Endothelial cell of umbilical vein (primary cell): ENCODE data around the gene METTL16. TPM values are rescaled to one million over a fixed set of nuclear protein-coding genes. Genes with fewer than 3 reads are reported as not detected.

Experiments
- BruUV-seq: library from RNA; stranded (reverse); fragments of 400-500 nt; replicated peaks from 2 replicates; lab custom pipeline; 2021; lab: Mats Ljungman, UMichigan
- CTCF ChIA-PET: fragments of 300-600, 350-600 bp; sonication (Branson Sonifier 250); formaldehyde crosslinking; loops from one replicate; lab custom pipeline; 2021; ENCODE audit warnings: antibody characterized with exemption, inconsistent platforms; lab: Charles Lee
- POLR2A ChIA-PET: fragments of 300-600, 350-600 bp; sonication (Branson Sonifier 250); formaldehyde crosslinking; loops from one replicate; lab custom pipeline; 2021; ENCODE audit warnings: antibody characterized with exemption, inconsistent platforms; lab: Charles Lee
- DNase-seq: peaks from one replicate; pipeline ENCODE4 v3.0.0-alpha.2; 2011; ENCODE audit warnings: low read depth, low spot score
- FAIRE-seq: peaks from 2 replicates; lab custom pipeline; 2011; peaks lifted over from hg19 to GRCh38; lab: Jason Lieb, UNC
- H2AFZ ChIP-seq: 2 replicates; pipeline ENCODE4 v1.6.0; 2012; ENCODE audit warnings: low read depth, low read length, control low read depth, inconsistent platforms
- H3K27ac ChIP-seq: 2 replicates; pipeline ENCODE4 v1.5.1; 2011; ENCODE audit warnings: low read depth, mild to moderate bottlenecking, control low read depth, low read length, moderate library complexity; ENCODE audit not compliant: insufficient read depth
- H3K27me3 ChIP-seq, 2 experiments: 2 replicates each; pipeline versions ENCODE4 v1.6.0 to v1.6.1; 2011; ENCODE audit warnings: low read length in 2 of 2, mixed read lengths in 1 of 2; ENCODE audit not compliant: control insufficient read depth in 2 of 2, insufficient read depth in 2 of 2
- H3K36me3 ChIP-seq, 2 experiments: 2 replicates in 1 of 2; 3 replicates in 1 of 2; pipeline ENCODE4 v1.5.1; 2011; ENCODE audit warnings: low read length in 2 of 2, mild to moderate bottlenecking in 1 of 2, moderate library complexity in 1 of 2; ENCODE audit not compliant: control insufficient read depth in 2 of 2, insufficient read depth in 2 of 2; ENCODE audit errors: extremely low read depth in 1 of 2
- H3K4me1 ChIP-seq: 3 replicates; pipeline ENCODE4 v1.5.1; 2011; ENCODE audit warnings: mild to moderate bottlenecking, low read length; ENCODE audit not compliant: control insufficient read depth, insufficient read depth; ENCODE audit errors: extremely low read depth
- H3K4me2 ChIP-seq: 2 replicates; pipeline ENCODE4 v1.6.1; 2011; ENCODE audit warnings: low read length, control low read depth, mixed read lengths; ENCODE audit not compliant: insufficient read depth
- H3K4me3 ChIP-seq, 3 experiments: fragments of 200-600 bp in 1 of 3; sonication (generic), shearing (Covaris generic) in 1 of 3; replicated peaks in 1 of 3; 2 replicates each; pipeline ENCODE4 v1.5.1; 2011 to 2016; ENCODE audit warnings: control low read depth in 3 of 3, low read length in 3 of 3, mild to moderate bottlenecking in 2 of 3, inconsistent platforms in 1 of 3, low read depth in 1 of 3, moderate library complexity in 1 of 3; ENCODE audit not compliant: insufficient read depth in 1 of 3
- H3K79me2 ChIP-seq: 2 replicates; pipeline ENCODE4 v1.6.0; 2012; ENCODE audit warnings: low read length, inconsistent platforms; ENCODE audit not compliant: control insufficient read depth, insufficient read depth
- H3K9ac ChIP-seq: replicated peaks from 2 replicates; pipeline ENCODE3; 2011; ENCODE audit warnings: low read length, control low read depth; ENCODE audit not compliant: insufficient read depth; ENCODE audit errors: extremely low read depth
- H3K9me1 ChIP-seq: replicated peaks from 3 replicates; pipeline ENCODE4 v1.6.0; 2011; ENCODE audit warnings: mild to moderate bottlenecking, low read length; ENCODE audit not compliant: control insufficient read depth, insufficient read depth; ENCODE audit errors: extremely low read depth
- H3K9me3 ChIP-seq: replicated peaks from 2 replicates; pipeline ENCODE4 v1.5.1; 2012; ENCODE audit warnings: low read length, inconsistent platforms; ENCODE audit not compliant: control insufficient read depth, insufficient read depth
- H4K20me1 ChIP-seq: replicated peaks from 2 replicates; pipeline ENCODE3; 2011; ENCODE audit warnings: mild to moderate bottlenecking, low read length; ENCODE audit not compliant: control insufficient read depth, insufficient read depth; ENCODE audit errors: extremely low read depth
- CTCF ChIP-seq, 2 donors: IDR thresholded peaks; 1 replicate in 1 of 2; 2 replicates in 1 of 2; pipeline ENCODE4 v1.5.1; 2011; ENCODE audit warnings: low read length in 2 of 2, mild to moderate bottlenecking in 2 of 2, moderate library complexity in 2 of 2, control low read depth in 1 of 2, inconsistent platforms in 1 of 2, low read depth in 1 of 2; ENCODE audit not compliant: insufficient read depth in 1 of 2; ENCODE audit errors: extremely low read depth in 1 of 2
- EZH2 ChIP-seq: IDR thresholded peaks from 2 replicates; pipeline ENCODE4 v1.6.1; 2012; ENCODE audit warnings: borderline replicate concordance, low read depth, mild to moderate bottlenecking, moderate library complexity, low read length, inconsistent platforms; ENCODE audit not compliant: severe bottlenecking
- FOS ChIP-seq: IDR thresholded peaks from 2 replicates; pipeline ENCODE4 v1.6.1; 2011; ENCODE audit warnings: mild to moderate bottlenecking, low read length, moderate library complexity, borderline replicate concordance; ENCODE audit not compliant: insufficient read depth
- GATA2 ChIP-seq: IDR thresholded peaks from 2 replicates; pipeline ENCODE4 v1.7.0; 2011; ENCODE audit warnings: low read depth, mild to moderate bottlenecking, moderate library complexity, mixed read lengths, low read length; ENCODE audit not compliant: insufficient read length, insufficient read depth
- JUN ChIP-seq: IDR thresholded peaks from 2 replicates; pipeline ENCODE4 v1.6.1; 2011; ENCODE audit warnings: borderline replicate concordance, low read depth; ENCODE audit not compliant: insufficient read length, insufficient read depth
- MAX ChIP-seq: IDR thresholded peaks from 2 replicates; pipeline ENCODE4 v1.6.1; 2011; ENCODE audit not compliant: insufficient read depth, insufficient read length
- MYC ChIP-seq: IDR thresholded peaks from one replicate; pipeline ENCODE4 v1.6.1; 2011; ENCODE audit warnings: mild to moderate bottlenecking, low read depth, low read length
- POLR2A ChIP-seq: IDR thresholded peaks from 2 replicates; pipeline ENCODE4 v1.6.1; 2012; ENCODE audit warnings: low read depth, mild to moderate bottlenecking, control low read depth, low read length
- POLR2AphosphoS5 ChIP-seq: IDR thresholded peaks from 2 replicates; pipeline ENCODE4 v1.6.1; 2012; ENCODE audit warnings: low read depth, mild to moderate bottlenecking, control low read depth, low read length, moderate library complexity; ENCODE audit not compliant: insufficient read depth
- dilution Hi-C: fragments of 300-500 bp; cut with MboI; formaldehyde crosslinking; loops from one replicate; pipeline ENCODE4 v1.15.0; 2019; ENCODE audit warnings: low sequenced_read_pairs; ENCODE audit not compliant: extremely low pct_ligation_motif_present
- intact Hi-C: fragments of 100-400 bp; cut with micrococcal nuclease; formaldehyde crosslinking; loops from one replicate; pipeline ENCODE4 v1.10.0; 2022
- polyA plus RNA-seq, 4 experiments: library from polyadenylated mRNA; depleted of rRNA in 3 of 4; stranded (reverse) in 3 of 4; unstranded in 1 of 4; fragments of >200 nt; gene quantifications; 2 replicates each; pipeline versions ENCODE4 v1.2.1 to v1.2.3, GENCODE V29; 2011 to 2012; ENCODE audit warnings: missing spikeins in 1 of 4
- total RNA-seq: library from RNA; stranded (reverse); gene quantifications from 2 replicates; pipeline ENCODE4 v1.2.3, GENCODE V29; 2021

The METTL16 gene
- total and polyA plus RNA-seq, 2 donors (not counting 3 experiments of a cell fraction or from before 2014, with no cell fraction given): 11.0 to 24.7 TPM

- H3K36me3 ChIP-seq: no peaks in the 10 kb centered on the region
- H3K27me3 ChIP-seq: no peaks in the 10 kb centered on the region
- CTCF ChIA-PET: interaction anchor here (3.1 kb wide), 1 partner anchor 12 kb away, joined by 48 read pairs; no protein-coding TSS in a partner anchor
- no peak overlapping the region for H2AFZ ChIP-seq
- no TSS peak for BruUV-seq
- H4K20me1 ChIP-seq: no peaks in the 10 kb centered on the region
- no peak overlapping the region for H3K4me2 ChIP-seq
- no peaks in the 10 kb centered on the region for H3K9me1 ChIP-seq
- no peak for FAIRE-seq
- H3K9me3 ChIP-seq: no peaks in the 10 kb centered on the region
- DNase-seq: no peak
- peaks cover 24% of the 10 kb centered on the region for H3K79me2 ChIP-seq
- H3K4me1 ChIP-seq: peaks cover 45% of the 10 kb centered on the region
- no peak for TF ChIP-seq POLR2AphosphoS5
- TF ChIP-seq JUN: no peak
- no peak for TF ChIP-seq POLR2A
- no peak for TF ChIP-seq CTCF (IDR thresholded peaks at IDR 0.05; ENCODE audit: extremely low read depth in 1 of 2, insufficient read depth in 1 of 2, low read depth in 1 of 2, low read length in 2 of 2)
- no peak for TF ChIP-seq MYC
- no peak for TF ChIP-seq EZH2
- TF ChIP-seq FOS: no peak
- no peak for TF ChIP-seq GATA2
- TF ChIP-seq MAX: no peak
- dilution Hi-C loops: no loop called here
- intact Hi-C loops: loop anchor here (5.0 kb wide), 1 partner anchor 677 kb away; no protein-coding TSS in a partner anchor
- no peak overlapping the region for H3K9ac ChIP-seq
- no peak overlapping the region for H3K4me3 ChIP-seq
- H3K27ac ChIP-seq: no peak overlapping the region
- POLR2A ChIA-PET: no interaction called here
These were observed 116.9 kb downstream of the METTL16 start for GRCh38 chr17:2394775-2395201.
